Right lobe of liver (tissue), 4 donors: ENCODE results near the gene TMEM121.

Experiments used
- CTCF ChIP-seq, 4 donors: fragments of 200-600 bp in 3 of 4; fragments of 450-650 bp in 1 of 4; IDR thresholded peaks; one replicate each; pipeline versions ENCODE4 v1.5.1 to v1.8.0; 2016 to 2022; ENCODE audit warnings: antibody characterized with exemption in 4 of 4, mild to moderate bottlenecking in 2 of 4
- POLR2A ChIP-seq: fragments of 450-650 bp; IDR thresholded peaks from one replicate; pipeline ENCODE4 v1.6.1; 2017; ENCODE audit warnings: antibody characterized with exemption, mild to moderate bottlenecking
- donor health status: DM: no; HTN: no; CAD: no.
- donor health status: DM: no; HTN: no; CAD: no.
- donor health status: DM: no; HTN: yes; CAD: no.

GRCh38 chr14:105486974-105487448 is 39.4 kb upstream of the TMEM121 start:
- TF ChIP-seq CTCF (IDR thresholded peaks at IDR 0.05) (no peak), POLR2A (no peak)
